Activated effector memory CD4-positive, alpha-beta T cell treated with anti-CD3 and anti-CD28 coated beads, Interleukin-2, amount 50 U/mL, for 16 hours (primary cell): ENCODE results near the gene ACOX2.
A peak's percentile ranks its signal among the peaks of the same experiment; 100 is the strongest.

ENCODE experiments used
- DNase-seq: peaks from one replicate; pipeline ENCODE4 v3.0.0-alpha.2; 2020

ACOX2 gene

GRCh38 chr3:58566398-58567250 lies 29.6 kb upstream of the ACOX2 start:
- peak; percentile 24 for DNase-seq

GRCh38 chr3:58565621-58566397 lies 28.8 kb upstream of the ACOX2 start:
- DNase-seq = peak; percentile 47

- peak; percentile 25 for DNase-seq
Measured at GRCh38 chr3:58564456-58565160, 27.6 kb upstream of the ACOX2 start.

- DNase-seq = no peak
Measured at GRCh38 chr3:58564054-58564453, 27.1 kb upstream of the ACOX2 start.

- DNase-seq = peak; percentile 30
Measured at GRCh38 chr3:58563386-58564035, 26.5 kb upstream of the ACOX2 start.

GRCh38 chr3:58562498-58562897 lies 25.5 kb upstream of the ACOX2 start:
- peak; percentile 36 for DNase-seq

- peak; percentile 33 for DNase-seq
Measured at GRCh38 chr3:58560771-58561311, 23.9 kb upstream of the ACOX2 start.

- DNase-seq = peak; percentile 17
Measured at GRCh38 chr3:58559586-58559985, 22.6 kb upstream of the ACOX2 start.

- no peak for DNase-seq
Measured at GRCh38 chr3:58557491-58557890, 20.5 kb upstream of the ACOX2 start.

- DNase-seq = peak; percentile 41
Measured at GRCh38 chr3:58556761-58557221, 19.8 kb upstream of the ACOX2 start.

- peak; percentile 8 for DNase-seq
Measured at GRCh38 chr3:58556001-58556400, 19.0 kb upstream of the ACOX2 start.

GRCh38 chr3:58555203-58555602 lies 18.2 kb upstream of the ACOX2 start:
- peak; percentile 8 for DNase-seq

GRCh38 chr3:58553003-58553402 lies 16.0 kb upstream of the ACOX2 start:
- DNase-seq = no peak

- DNase-seq = no peak
Measured at GRCh38 chr3:58551636-58552180, 14.7 kb upstream of the ACOX2 start.

- no peak for DNase-seq
Measured at GRCh38 chr3:58544541-58544940, 7.6 kb upstream of the ACOX2 start.

GRCh38 chr3:58540176-58540858 lies 3.3 kb upstream of the ACOX2 start:
- peak; percentile 31 for DNase-seq

GRCh38 chr3:58539626-58540025 lies 2.6 kb upstream of the ACOX2 start:
- DNase-seq = peak; percentile 19

GRCh38 chr3:58537412-58538301 lies 667 bp upstream of the ACOX2 start:
- DNase-seq = peak; percentile 8

GRCh38 chr3:58535531-58536500 lies 1.2 kb downstream of the ACOX2 start:
- DNase-seq = no peak
